H9 (cell line): ENCODE data around the gene CPA2. TPM values are rescaled to one million over a fixed set of nuclear protein-coding genes. Genes with fewer than 3 reads are reported as not detected.

ENCODE experiments used
- DNase-seq: peaks from one replicate; pipeline ENCODE4 v3.0.0-alpha.2; 2017
- H2AFZ ChIP-seq: one replicate; pipeline ENCODE4 v1.6.1; 2013; ENCODE audit warnings: mild to moderate bottlenecking, low read length, control low read depth, moderate library complexity
- H2AK5ac ChIP-seq: 2 replicates; pipeline ENCODE4 v1.6.1; 2013; ENCODE audit warnings: low read length, control low read depth, mixed read lengths; ENCODE audit not compliant: insufficient read length
- H2BK120ac ChIP-seq: one replicate; pipeline ENCODE4 v1.6.1; 2013; ENCODE audit warnings: low read depth, mild to moderate bottlenecking, low read length, control low read depth, inconsistent platforms; ENCODE audit not compliant: poor library complexity, severe bottlenecking
- H2BK12ac ChIP-seq: 2 replicates; pipeline ENCODE4 v1.6.1; 2013; ENCODE audit warnings: low read length, control low read depth, mixed read lengths, low read depth; ENCODE audit not compliant: insufficient read length
- H2BK15ac ChIP-seq: 2 replicates; pipeline ENCODE4 v1.6.1; 2013; ENCODE audit warnings: low read depth, low read length, control low read depth
- H2BK20ac ChIP-seq: one replicate; pipeline ENCODE4 v1.6.1; 2013; ENCODE audit warnings: low read depth, mild to moderate bottlenecking, low read length, control low read depth, inconsistent platforms; ENCODE audit not compliant: poor library complexity, severe bottlenecking
- H2BK5ac ChIP-seq: 2 replicates; pipeline ENCODE4 v1.6.1; 2013; ENCODE audit warnings: low read length, control low read depth, mixed read lengths; ENCODE audit not compliant: insufficient read length
- H3K14ac ChIP-seq: 2 replicates; pipeline ENCODE4 v1.6.1; 2013; ENCODE audit warnings: low read length, control low read depth; ENCODE audit not compliant: insufficient read depth
- H3K18ac ChIP-seq: 2 replicates; pipeline ENCODE4 v1.6.1; 2013; ENCODE audit warnings: low read depth, mild to moderate bottlenecking, mixed read lengths, low read length, control low read depth; ENCODE audit not compliant: insufficient read length
- H3K23ac ChIP-seq: 2 replicates; pipeline ENCODE4 v1.6.1; 2013; ENCODE audit warnings: low read length, control low read depth, mixed read lengths, low read depth; ENCODE audit not compliant: insufficient read length
- H3K23me2 ChIP-seq: 2 replicates; pipeline ENCODE4 v1.6.1; 2013; ENCODE audit warnings: low read depth, mild to moderate bottlenecking, mixed read lengths, low read length, control low read depth; ENCODE audit not compliant: insufficient read length, poor library complexity, severe bottlenecking
- H3K27ac ChIP-seq: 2 replicates; pipeline ENCODE4 v1.5.1; 2013; ENCODE audit warnings: low read length, control low read depth, mixed read lengths, low read depth; ENCODE audit not compliant: insufficient read length
- H3K27me3 ChIP-seq: 2 replicates; pipeline ENCODE4 v1.6.1; 2013; ENCODE audit warnings: low read length, control low read depth, inconsistent platforms; ENCODE audit not compliant: insufficient read depth
- H3K4ac ChIP-seq: 2 replicates; pipeline ENCODE4 v1.6.1; 2013; ENCODE audit warnings: low read depth, mild to moderate bottlenecking, control low read depth, inconsistent platforms, low read length, moderate library complexity
- H3K4me1 ChIP-seq: 2 replicates; pipeline ENCODE4 v1.6.1; 2013; ENCODE audit warnings: low read length, control low read depth, inconsistent platforms; ENCODE audit not compliant: insufficient read depth
- H3K4me2 ChIP-seq: 2 replicates; pipeline ENCODE4 v1.6.1; 2013; ENCODE audit warnings: low read length, control low read depth, mixed read lengths; ENCODE audit not compliant: insufficient read length, insufficient read depth
- H3K56ac ChIP-seq: 2 replicates; pipeline ENCODE4 v1.6.1; 2013; ENCODE audit warnings: low read depth, mild to moderate bottlenecking, mixed read lengths, low read length, control low read depth; ENCODE audit not compliant: insufficient read length
- H3K79me1 ChIP-seq: 2 replicates; pipeline ENCODE4 v1.6.1; 2013; ENCODE audit warnings: low read depth, mild to moderate bottlenecking, moderate library complexity, low read length, control low read depth, inconsistent platforms; ENCODE audit not compliant: insufficient read depth, poor library complexity, severe bottlenecking
- H3K79me2 ChIP-seq: 2 replicates; pipeline ENCODE4 v1.6.1; 2013; ENCODE audit warnings: low read length, control low read depth, inconsistent platforms; ENCODE audit not compliant: insufficient read depth
- H3K9ac ChIP-seq: 2 replicates; pipeline ENCODE4 v1.6.1; 2013; ENCODE audit warnings: low read length, control low read depth, mixed read lengths; ENCODE audit not compliant: insufficient read length; ENCODE audit errors: extremely low read depth
- H3K9me3 ChIP-seq: one replicate; pipeline ENCODE4 v1.6.1; 2013; ENCODE audit warnings: low read depth, low read length, inconsistent platforms; ENCODE audit not compliant: control insufficient read depth
- H3T11ph ChIP-seq: one replicate; pipeline ENCODE4 v1.6.1; 2013; ENCODE audit warnings: mild to moderate bottlenecking, low read length, control low read depth, inconsistent platforms
- H4K20me1 ChIP-seq: one replicate; pipeline ENCODE4 v1.6.1; 2013; ENCODE audit not compliant: control insufficient read depth, insufficient read length, insufficient read depth
- H4K5ac ChIP-seq: 2 replicates; pipeline ENCODE4 v1.6.1; 2013; ENCODE audit warnings: low read depth, mild to moderate bottlenecking, mixed read lengths, low read length, control low read depth; ENCODE audit not compliant: insufficient read length
- H4K8ac ChIP-seq: replicated peaks from 2 replicates; pipeline ENCODE4 v1.6.1; 2013; ENCODE audit warnings: low read length, control low read depth, mixed read lengths, low read depth; ENCODE audit not compliant: insufficient read length
- H4K91ac ChIP-seq: 2 replicates; pipeline ENCODE4 v1.6.1; 2013; ENCODE audit warnings: low read depth, mild to moderate bottlenecking, moderate library complexity, mixed read lengths, low read length, control low read depth; ENCODE audit not compliant: insufficient read length
- H3K27ac Mint-ChIP-seq, 3 experiments: 2 replicates in 2 of 3; 3 replicates in 1 of 3; pipeline ENCODE4 v1.8.0; 2020 to 2021; ENCODE audit warnings: mixed read lengths in 3 of 3, mild to moderate bottlenecking in 1 of 3, moderate library complexity in 1 of 3
- H3K27me3 Mint-ChIP-seq: 2 replicates; pipeline ENCODE4 v1.8.0; 2021; ENCODE audit warnings: low read depth, mild to moderate bottlenecking, moderate library complexity, mixed read lengths
- H3K36me3 Mint-ChIP-seq, 3 experiments: 2 replicates in 2 of 3; 3 replicates in 1 of 3; pipeline ENCODE4 v1.8.0; 2020 to 2021; ENCODE audit warnings: low read depth in 3 of 3, mixed read lengths in 3 of 3; ENCODE audit not compliant: insufficient read depth in 1 of 3
- H3K4me1 Mint-ChIP-seq, 2 experiments: 2 replicates each; pipeline ENCODE4 v1.8.0; 2020; ENCODE audit warnings: mixed read lengths in 2 of 2
- H3K4me3 Mint-ChIP-seq, 2 experiments: 2 replicates in 1 of 2; 3 replicates in 1 of 2; pipeline ENCODE4 v1.8.0; 2020 to 2021; ENCODE audit warnings: mild to moderate bottlenecking in 2 of 2, mixed read lengths in 2 of 2, moderate library complexity in 1 of 2
- H3K9me3 Mint-ChIP-seq, 2 experiments: 2 replicates in 1 of 2; 3 replicates in 1 of 2; pipeline ENCODE4 v1.8.0; 2020; ENCODE audit warnings: mild to moderate bottlenecking in 2 of 2, mixed read lengths in 2 of 2, moderate library complexity in 1 of 2
- CTCF ChIP-seq: fragments of 200-600 bp; sonication (generic); conservative IDR thresholded peaks from 3 replicates; pipeline ENCODE4 v1.8.0; 2021; ENCODE audit warnings: antibody characterized with exemption, mild to moderate bottlenecking
- WGBS: extraction: QIAGEN DNeasy Blood & Tissue Kit; methylation state at CpG from one replicate; pipeline ENCODE4 v1.1.7; 2013; ENCODE audit warnings: missing lambda C conversion rate, low lambda C conversion rate, mixed read lengths; ENCODE audit not compliant: insufficient read length; ENCODE audit errors: extremely low coverage; 5-methylcytosine and 5-hydroxymethylcytosine counted together
- total RNA-seq: library from RNA; stranded (reverse); gene quantifications from 2 replicates; pipeline ENCODE4 v1.2.1, GENCODE V29; 2021

Gene CPA2
- total RNA-seq, 1 experiment from 2014 or later, result not detected

GRCh38 chr7:130303127-130303526 is 36.5 kb downstream of the CPA2 start:
- Mint-ChIP-seq H3K36me3 (no peaks in the 10 kb centered on the region), H3K27ac (no peak overlapping the region), H3K27me3 (peaks cover 1% of the 10 kb centered on the region; the same call in 1 of the 2 replicates), H3K9me3 (no peaks in the 10 kb centered on the region), H3K4me1 (no peaks in the 10 kb centered on the region), H3K4me3 (no peak overlapping the region)
- no peak overlapping the region for H2BK20ac ChIP-seq
- no peak overlapping the region for H3K14ac ChIP-seq
- no peaks in the 10 kb centered on the region for H3K9me3 ChIP-seq
- no peak overlapping the region for H3T11ph ChIP-seq
- no peak for DNase-seq
- no peak overlapping the region for H4K91ac ChIP-seq
- no peak overlapping the region for H2AK5ac ChIP-seq
- no peak overlapping the region for H3K56ac ChIP-seq
- no peak overlapping the region for H3K23ac ChIP-seq
- H2AFZ ChIP-seq, result no peak overlapping the region
- WGBS, result no CpG with 5 or more reads among the region's 2 CpGs
- H3K18ac ChIP-seq, result no peak overlapping the region
- H4K20me1 ChIP-seq, result no peaks in the 10 kb centered on the region
- H3K79me2 ChIP-seq, result no peaks in the 10 kb centered on the region
- no peak overlapping the region for H3K9ac ChIP-seq
- H3K27ac ChIP-seq, result no peak overlapping the region
- H3K4me1 ChIP-seq, result no peaks in the 10 kb centered on the region
- H3K23me2 ChIP-seq, result no peaks in the 10 kb centered on the region
- TF ChIP-seq CTCF, result no peak
- no peak overlapping the region for H2BK12ac ChIP-seq
- H4K5ac ChIP-seq, result no peak overlapping the region
- no peak overlapping the region for H2BK15ac ChIP-seq
- H3K4ac ChIP-seq, result no peak overlapping the region
- H4K8ac ChIP-seq, result no peak overlapping the region
- no peaks in the 10 kb centered on the region for H3K79me1 ChIP-seq
- H3K27me3 ChIP-seq, result no peaks in the 10 kb centered on the region
- H2BK120ac ChIP-seq, result no peak overlapping the region
- no peak overlapping the region for H2BK5ac ChIP-seq
- H3K4me2 ChIP-seq, result no peak overlapping the region
